ENCODE measurements around the gene SMG9.

DNA sequence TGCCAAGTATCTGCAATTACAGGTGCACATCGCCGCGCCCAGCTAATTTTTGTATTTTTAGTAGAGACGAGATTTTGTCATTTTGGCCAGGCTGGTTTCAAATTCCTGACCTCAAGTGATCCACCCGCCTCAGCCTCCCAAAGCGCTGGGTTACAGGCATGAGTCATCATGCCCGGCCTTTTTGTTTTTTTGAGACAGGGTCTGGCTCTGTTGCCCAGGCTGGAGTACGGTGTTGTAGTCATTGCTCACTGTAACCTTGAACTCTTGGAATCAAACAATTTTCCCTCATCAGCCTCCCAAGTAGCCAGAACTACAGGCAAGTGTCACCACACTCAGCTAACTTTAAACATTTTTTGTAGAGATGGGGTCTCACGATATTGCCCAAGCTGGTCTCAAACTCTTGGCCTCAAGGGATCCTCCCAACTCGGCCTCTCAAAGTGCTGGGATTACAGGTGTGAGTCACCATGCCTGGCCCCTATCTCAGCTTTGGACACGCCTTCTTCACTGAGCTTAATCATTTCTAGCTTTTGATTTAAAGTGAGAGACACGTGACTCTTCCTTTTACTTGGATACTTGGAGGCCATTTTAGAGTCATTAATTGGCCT is 42.9 kb downstream of the SMG9 start:
- TF ChIP-seq, protein P1, sequence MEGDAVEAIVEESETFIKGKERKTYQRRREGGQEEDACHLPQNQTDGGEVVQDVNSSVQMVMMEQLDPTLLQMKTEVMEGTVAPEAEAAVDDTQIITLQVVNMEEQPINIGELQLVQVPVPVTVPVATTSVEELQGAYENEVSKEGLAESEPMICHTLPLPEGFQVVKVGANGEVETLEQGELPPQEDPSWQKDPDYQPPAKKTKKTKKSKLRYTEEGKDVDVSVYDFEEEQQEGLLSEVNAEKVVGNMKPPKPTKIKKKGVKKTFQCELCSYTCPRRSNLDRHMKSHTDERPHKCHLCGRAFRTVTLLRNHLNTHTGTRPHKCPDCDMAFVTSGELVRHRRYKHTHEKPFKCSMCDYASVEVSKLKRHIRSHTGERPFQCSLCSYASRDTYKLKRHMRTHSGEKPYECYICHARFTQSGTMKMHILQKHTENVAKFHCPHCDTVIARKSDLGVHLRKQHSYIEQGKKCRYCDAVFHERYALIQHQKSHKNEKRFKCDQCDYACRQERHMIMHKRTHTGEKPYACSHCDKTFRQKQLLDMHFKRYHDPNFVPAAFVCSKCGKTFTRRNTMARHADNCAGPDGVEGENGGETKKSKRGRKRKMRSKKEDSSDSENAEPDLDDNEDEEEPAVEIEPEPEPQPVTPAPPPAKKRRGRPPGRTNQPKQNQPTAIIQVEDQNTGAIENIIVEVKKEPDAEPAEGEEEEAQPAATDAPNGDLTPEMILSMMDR (IDR thresholded peaks at IDR 0.05 in 4 of 5, conservative IDR thresholded peaks at IDR 0.05 in 1 of 5) = no peak
- TF ChIP-seq POLR2A (IDR thresholded peaks at IDR 0.05) = no peak

Data from gastrocnemius medialis (tissue), 4 donors.